ENCODE measurements around the gene KCNH4. TPM values are rescaled to one million over a fixed set of nuclear protein-coding genes. Genes with fewer than 3 reads are reported as not detected.

Gene KCNH4
- total and polyA plus RNA-seq, 2 of the 13 experiments (the other 11 are each of a cell fraction or from before 2014, with no cell fraction given): 0.01 to 0.09 TPM

DNA sequence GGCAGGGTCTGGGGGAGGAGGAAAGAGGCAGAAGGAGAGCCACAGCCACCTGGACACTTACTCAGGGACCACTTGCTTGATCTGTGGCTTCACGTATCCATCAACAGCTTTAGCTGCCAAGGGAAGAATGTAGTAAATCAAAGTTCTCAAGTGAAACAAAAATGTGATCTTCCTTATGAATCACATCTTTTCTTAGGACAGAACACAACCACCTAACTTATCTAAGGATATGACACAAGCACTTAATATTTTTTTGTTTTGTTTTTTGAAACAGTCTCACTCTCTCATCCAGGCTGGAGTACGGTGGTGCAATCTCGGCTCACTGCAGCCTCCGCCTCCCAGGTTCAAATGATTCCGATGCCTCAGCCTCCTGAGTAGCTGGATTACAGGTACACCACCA lies 21.8 kb upstream of the KCNH4 start (continued):
- TF ChIP-seq, protein P1, sequence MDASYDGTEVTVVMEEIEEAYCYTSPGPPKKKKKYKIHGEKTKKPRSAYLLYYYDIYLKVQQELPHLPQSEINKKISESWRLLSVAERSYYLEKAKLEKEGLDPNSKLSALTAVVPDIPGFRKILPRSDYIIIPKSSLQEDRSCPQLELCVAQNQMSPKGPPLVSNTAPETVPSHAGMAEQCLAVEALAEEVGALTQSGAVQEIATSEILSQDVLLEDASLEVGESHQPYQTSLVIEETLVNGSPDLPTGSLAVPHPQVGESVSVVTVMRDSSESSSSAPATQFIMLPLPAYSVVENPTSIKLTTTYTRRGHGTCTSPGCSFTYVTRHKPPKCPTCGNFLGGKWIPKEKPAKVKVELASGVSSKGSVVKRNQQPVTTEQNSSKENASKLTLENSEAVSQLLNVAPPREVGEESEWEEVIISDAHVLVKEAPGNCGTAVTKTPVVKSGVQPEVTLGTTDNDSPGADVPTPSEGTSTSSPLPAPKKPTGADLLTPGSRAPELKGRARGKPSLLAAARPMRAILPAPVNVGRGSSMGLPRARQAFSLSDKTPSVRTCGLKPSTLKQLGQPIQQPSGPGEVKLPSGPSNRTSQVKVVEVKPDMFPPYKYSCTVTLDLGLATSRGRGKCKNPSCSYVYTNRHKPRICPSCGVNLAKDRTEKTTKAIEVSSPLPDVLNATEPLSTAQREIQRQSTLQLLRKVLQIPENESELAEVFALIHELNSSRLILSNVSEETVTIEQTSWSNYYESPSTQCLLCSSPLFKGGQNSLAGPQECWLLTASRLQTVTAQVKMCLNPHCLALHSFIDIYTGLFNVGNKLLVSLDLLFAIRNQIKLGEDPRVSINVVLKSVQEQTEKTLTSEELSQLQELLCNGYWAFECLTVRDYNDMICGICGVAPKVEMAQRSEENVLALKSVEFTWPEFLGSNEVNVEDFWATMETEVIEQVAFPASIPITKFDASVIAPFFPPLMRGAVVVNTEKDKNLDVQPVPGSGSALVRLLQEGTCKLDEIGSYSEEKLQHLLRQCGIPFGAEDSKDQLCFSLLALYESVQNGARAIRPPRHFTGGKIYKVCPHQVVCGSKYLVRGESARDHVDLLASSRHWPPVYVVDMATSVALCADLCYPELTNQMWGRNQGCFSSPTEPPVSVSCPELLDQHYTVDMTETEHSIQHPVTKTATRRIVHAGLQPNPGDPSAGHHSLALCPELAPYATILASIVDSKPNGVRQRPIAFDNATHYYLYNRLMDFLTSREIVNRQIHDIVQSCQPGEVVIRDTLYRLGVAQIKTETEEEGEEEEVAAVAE (CRISPR knock-in tag; IDR thresholded peaks at IDR 0.05; ENCODE audit: borderline replicate concordance): no peak
- TF ChIP-seq KDM5A (IDR thresholded peaks at IDR 0.05; ENCODE audit: borderline replicate concordance, low read length): no peak
- TF ChIP-seq ZNF703 (CRISPR knock-in tag; IDR thresholded peaks at IDR 0.05; ENCODE audit: borderline replicate concordance): no peak
- TF ChIP-seq ZNF446 (CRISPR knock-in tag; IDR thresholded peaks at IDR 0.05): no peak
- no peak for TF ChIP-seq CSRNP1 (CRISPR knock-in tag; IDR thresholded peaks at IDR 0.05)

DNA sequence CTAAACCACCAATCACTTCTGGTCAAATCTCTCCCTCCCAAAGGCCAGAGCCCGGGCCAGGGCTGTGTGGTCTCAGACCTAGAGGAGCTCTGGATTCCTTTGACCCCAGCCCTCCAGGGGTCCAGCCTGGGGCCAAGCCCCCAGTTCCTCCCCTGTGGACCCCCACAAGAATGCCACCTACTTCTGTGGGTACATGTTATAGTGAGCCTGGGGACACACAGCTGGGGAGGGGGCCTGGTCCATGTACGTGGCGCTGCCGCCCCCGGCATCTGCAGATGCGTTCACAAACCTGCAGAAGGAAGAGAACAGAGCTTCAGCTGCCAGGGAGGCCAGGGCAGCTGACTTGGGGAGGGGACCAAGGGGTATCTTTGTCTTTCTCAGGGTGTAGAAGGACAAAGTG lies 21.2 kb upstream of the KCNH4 start:
- no peak for DNase-seq (ENCODE audit: low spot score)
- peaks cover 16% of the 10 kb centered on the region for H3K4me1 ChIP-seq (ENCODE audit: insufficient read depth, low read length)
- no peak for ATAC-seq
- H3K27ac ChIP-seq (ENCODE audit: extremely low read length, insufficient read depth, low read length): no peak overlapping the region
- no peaks in the 10 kb centered on the region for H3K27me3 ChIP-seq (ENCODE audit: control insufficient read depth in 1 of 2, insufficient read depth in 2 of 2, low read length in 2 of 2)
- H3K9me3 ChIP-seq (ENCODE audit: low read length): no peaks in the 10 kb centered on the region
- no peak overlapping the region for H3K4me3 ChIP-seq (replicated peaks in 1 of 3; ENCODE audit: insufficient read depth in 1 of 3, low read depth in 2 of 3, low read length in 3 of 3)
- H3K9ac ChIP-seq (ENCODE audit: insufficient read depth, low read depth, low read length): no peak overlapping the region
- H3K4me2 ChIP-seq (ENCODE audit: low read depth, low read length): no peak overlapping the region
- intact Hi-C loops (cut with micrococcal nuclease; ENCODE audit: unreplicated experiment): no loop called here
- no peak for FAIRE-seq
- in situ Hi-C loops (cut with HindIII; ENCODE audit: extremely low pct_ligation_motif_present, low pct_unique_long_range_greater_than_20kb): no loop called here
- 98% methylated on average over 6 of the region's 6 CpGs for whole genome bisulfite sequencing (ENCODE audit: low lambda C conversion rate)
- H4K20me1 ChIP-seq (ENCODE audit: insufficient read depth, low read length): no peaks in the 10 kb centered on the region
- no peak overlapping the region for H2AFZ ChIP-seq (ENCODE audit: low read length)
- ChIA-PET CTCF (ENCODE audit: low intra/inter-chr PET ratio, low total read pairs) (no interaction called here), POLR2A (interaction anchor here (0.8 to 1.7 kb wide), 2 partner anchors 9 to 46 kb away, joined by 3 to 5 read pairs; no protein-coding TSS in a partner anchor)
- BruUV-seq (replicated peaks): no TSS peak
- H3K36me3 ChIP-seq (replicated peaks in 1 of 2; ENCODE audit: control insufficient read depth in 1 of 2, insufficient read depth in 2 of 2, low read length in 2 of 2): peaks cover 7 to 20% of the 10 kb centered on the region in 2 experiments
- no peaks in the 10 kb centered on the region for H3K79me2 ChIP-seq (ENCODE audit: insufficient read depth, low read length)
- no peak for TF ChIP-seq SCMH1 (CRISPR knock-in tag; IDR thresholded peaks at IDR 0.05; ENCODE audit: borderline replicate concordance)
- no peak for TF ChIP-seq ZNF589 (CRISPR knock-in tag; conservative IDR thresholded peaks at IDR 0.05)
- TF ChIP-seq, protein P2, sequence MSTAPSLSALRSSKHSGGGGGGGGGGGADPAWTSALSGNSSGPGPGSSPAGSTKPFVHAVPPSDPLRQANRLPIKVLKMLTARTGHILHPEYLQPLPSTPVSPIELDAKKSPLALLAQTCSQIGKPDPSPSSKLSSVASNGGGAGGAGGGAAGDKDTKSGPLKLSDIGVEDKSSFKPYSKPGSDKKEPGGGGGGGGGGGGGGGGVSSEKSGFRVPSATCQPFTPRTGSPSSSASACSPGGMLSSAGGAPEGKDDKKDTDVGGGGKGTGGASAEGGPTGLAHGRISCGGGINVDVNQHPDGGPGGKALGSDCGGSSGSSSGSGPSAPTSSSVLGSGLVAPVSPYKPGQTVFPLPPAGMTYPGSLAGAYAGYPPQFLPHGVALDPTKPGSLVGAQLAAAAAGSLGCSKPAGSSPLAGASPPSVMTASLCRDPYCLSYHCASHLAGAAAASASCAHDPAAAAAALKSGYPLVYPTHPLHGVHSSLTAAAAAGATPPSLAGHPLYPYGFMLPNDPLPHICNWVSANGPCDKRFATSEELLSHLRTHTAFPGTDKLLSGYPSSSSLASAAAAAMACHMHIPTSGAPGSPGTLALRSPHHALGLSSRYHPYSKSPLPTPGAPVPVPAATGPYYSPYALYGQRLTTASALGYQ (CRISPR knock-in tag; IDR thresholded peaks at IDR 0.05): no peak
- no peak for TF ChIP-seq ZNF101 (CRISPR knock-in tag; IDR thresholded peaks at IDR 0.05; ENCODE audit: borderline replicate concordance, low read depth)
- TF ChIP-seq ZNF558 (CRISPR knock-in tag; IDR thresholded peaks at IDR 0.05; ENCODE audit: borderline replicate concordance): no peak
- TF ChIP-seq, protein P3, sequence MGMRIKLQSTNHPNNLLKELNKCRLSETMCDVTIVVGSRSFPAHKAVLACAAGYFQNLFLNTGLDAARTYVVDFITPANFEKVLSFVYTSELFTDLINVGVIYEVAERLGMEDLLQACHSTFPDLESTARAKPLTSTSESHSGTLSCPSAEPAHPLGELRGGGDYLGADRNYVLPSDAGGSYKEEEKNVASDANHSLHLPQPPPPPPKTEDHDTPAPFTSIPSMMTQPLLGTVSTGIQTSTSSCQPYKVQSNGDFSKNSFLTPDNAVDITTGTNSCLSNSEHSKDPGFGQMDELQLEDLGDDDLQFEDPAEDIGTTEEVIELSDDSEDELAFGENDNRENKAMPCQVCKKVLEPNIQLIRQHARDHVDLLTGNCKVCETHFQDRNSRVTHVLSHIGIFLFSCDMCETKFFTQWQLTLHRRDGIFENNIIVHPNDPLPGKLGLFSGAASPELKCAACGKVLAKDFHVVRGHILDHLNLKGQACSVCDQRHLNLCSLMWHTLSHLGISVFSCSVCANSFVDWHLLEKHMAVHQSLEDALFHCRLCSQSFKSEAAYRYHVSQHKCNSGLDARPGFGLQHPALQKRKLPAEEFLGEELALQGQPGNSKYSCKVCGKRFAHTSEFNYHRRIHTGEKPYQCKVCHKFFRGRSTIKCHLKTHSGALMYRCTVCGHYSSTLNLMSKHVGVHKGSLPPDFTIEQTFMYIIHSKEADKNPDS (CRISPR knock-in tag; IDR thresholded peaks at IDR 0.05): no peak

Measured in HepG2 (cell line).